CD8-positive, alpha-beta memory T cell (primary cell): ENCODE results near the gene ADPRHL1. TPM values are rescaled to one million over a fixed set of nuclear protein-coding genes. Genes with fewer than 3 reads are reported as not detected.
"Not testable (repeated sequence)": the region's sequence is repeated elsewhere in the genome, so short reads cannot be mapped to it uniquely, and the experiment has no call there.

Experiments
- CTCF ChIA-PET: fragments of 350-600 bp; sonication (Branson Sonifier 250); formaldehyde crosslinking; loops from one replicate; lab custom pipeline; 2021; ENCODE audit warnings: antibody characterized with exemption; lab: Charles Lee
- POLR2A ChIA-PET: fragments of 350-600 bp; sonication (Branson Sonifier 250); formaldehyde crosslinking; loops from one replicate; lab custom pipeline; 2021; ENCODE audit warnings: antibody characterized with exemption; lab: Charles Lee
- DNase-seq, 5 donors: peaks; one replicate each; pipeline versions ENCODE4 v3.0.0 to v3.0.0-alpha.2; 2020 to 2022; ENCODE audit warnings: mixed read lengths in 1 of 5
- H3K27ac ChIP-seq: one replicate; pipeline ENCODE4 v1.7.0; 2013; ENCODE audit warnings: low read depth, mild to moderate bottlenecking, low read length, moderate library complexity
- H3K27me3 ChIP-seq: 2 replicates; pipeline ENCODE4 v1.7.0; 2013; ENCODE audit warnings: low read length, mild to moderate bottlenecking; ENCODE audit not compliant: insufficient read depth, poor library complexity, severe bottlenecking
- H3K36me3 ChIP-seq: 2 replicates; pipeline ENCODE4 v1.7.0; 2013; ENCODE audit warnings: mild to moderate bottlenecking, low read length, moderate library complexity; ENCODE audit not compliant: insufficient read depth
- H3K4me1 ChIP-seq: 2 replicates; pipeline ENCODE4 v1.7.0; 2013; ENCODE audit warnings: mild to moderate bottlenecking, low read length, moderate library complexity; ENCODE audit not compliant: insufficient read depth
- H3K4me3 ChIP-seq: 2 replicates; pipeline ENCODE4 v1.7.0; 2013; ENCODE audit warnings: mild to moderate bottlenecking, low read length
- H3K9me3 ChIP-seq: 2 replicates; pipeline ENCODE4 v1.7.0; 2013; ENCODE audit warnings: mild to moderate bottlenecking, low read length
- H3K27ac Mint-ChIP-seq, 8 donors: one replicate each; pipeline ENCODE4 v1.8.0; 2020 to 2021; ENCODE audit warnings: mixed read lengths in 8 of 8, mild to moderate bottlenecking in 6 of 8, inconsistent platforms in 3 of 8, moderate library complexity in 3 of 8
- H3K27me3 Mint-ChIP-seq, 2 donors: one replicate each; pipeline ENCODE4 v1.8.0; 2020 to 2021; ENCODE audit warnings: mixed read lengths in 2 of 2, mild to moderate bottlenecking in 1 of 2, moderate library complexity in 1 of 2
- H3K36me3 Mint-ChIP-seq, 3 donors: one replicate each; pipeline ENCODE4 v1.8.0; 2020 to 2021; ENCODE audit warnings: mixed read lengths in 3 of 3, inconsistent platforms in 1 of 3, mild to moderate bottlenecking in 1 of 3
- H3K4me1 Mint-ChIP-seq, 3 donors: one replicate each; pipeline ENCODE4 v1.8.0; 2020 to 2021; ENCODE audit warnings: mixed read lengths in 3 of 3, inconsistent platforms in 1 of 3, mild to moderate bottlenecking in 1 of 3
- H3K4me3 Mint-ChIP-seq, 7 donors: one replicate each; pipeline ENCODE4 v1.8.0; 2020 to 2021; ENCODE audit warnings: mixed read lengths in 7 of 7, mild to moderate bottlenecking in 6 of 7, moderate library complexity in 4 of 7, inconsistent platforms in 2 of 7
- H3K9me3 Mint-ChIP-seq, 5 donors: one replicate each; pipeline ENCODE4 v1.8.0; 2020 to 2022; ENCODE audit warnings: mixed read lengths in 5 of 5, mild to moderate bottlenecking in 3 of 5, moderate library complexity in 2 of 5, inconsistent platforms in 1 of 5
- polyA plus RNA-seq: library from polyadenylated mRNA; unstranded; fragments of 300-500 nt; fragmentation: Illumina TruSeq; gene quantifications from one replicate; pipeline ENCODE4 v1.2.3, GENCODE V29; 2021
- total RNA-seq, 2 experiments: library from RNA; stranded (reverse); gene quantifications; one replicate each; pipeline ENCODE4 v1.2.3, GENCODE V29; 2021

ADPRHL1 gene
- total and polyA plus RNA-seq, 3 experiments from 2014 or later: 0.56 to 0.85 (median 0.84) TPM

DNA sequence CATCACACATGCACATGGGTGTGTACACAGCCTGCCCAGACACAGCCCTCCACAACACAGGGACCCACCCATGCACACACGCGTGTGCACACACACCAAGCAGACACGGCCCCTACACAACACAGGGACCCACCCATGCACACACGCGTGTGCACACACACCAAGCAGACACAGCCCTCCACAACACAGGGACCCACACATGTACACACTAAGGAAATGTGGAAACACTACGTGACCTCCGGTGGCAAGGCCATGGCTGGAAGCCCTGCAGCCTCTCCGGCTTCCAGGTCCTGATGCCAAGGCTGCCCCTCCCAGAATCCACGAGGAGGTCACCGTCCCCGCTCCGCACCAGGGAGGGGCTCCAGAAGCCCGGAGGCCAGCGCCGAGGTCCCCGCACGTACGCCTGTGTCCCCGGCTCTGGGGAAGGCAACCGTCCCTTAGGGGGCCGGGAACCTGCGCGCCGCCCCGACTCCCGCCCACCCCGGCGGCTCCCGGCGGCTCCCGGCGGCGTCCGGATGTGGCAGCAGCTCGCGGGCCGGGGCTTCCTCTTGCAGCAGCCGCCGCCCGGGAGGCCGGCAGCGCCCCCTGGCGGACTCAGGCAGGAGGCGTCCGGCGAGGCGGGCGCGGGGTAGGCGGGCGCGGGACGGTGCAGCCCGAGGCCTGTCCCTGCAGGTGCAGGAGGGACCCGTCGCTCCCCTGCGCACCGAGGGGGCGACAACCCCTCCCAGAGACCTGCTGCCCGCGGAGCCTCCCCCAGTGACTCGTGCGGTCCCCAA lies 59.5 kb downstream of the ADPRHL1 start:
- H3K27me3 Mint-ChIP-seq: peaks cover 0 to 3% of the 10 kb centered on the region in 2 donors
- no peaks in the 10 kb centered on the region for H3K27me3 ChIP-seq
- peaks cover 3 to 5% (median 5%) of the 10 kb centered on the region in 3 donors for H3K4me1 Mint-ChIP-seq
- peak overlapping the region; percentile 81 to 87 (median 84) for H3K4me3 Mint-ChIP-seq
- H3K4me3 ChIP-seq: peak overlapping the region; percentile 80
- H3K27ac ChIP-seq: no peak overlapping the region
- no peaks in the 10 kb centered on the region for H3K36me3 ChIP-seq
- peak overlapping the region in 5 of 8 donors; percentile 11 to 64 (median 50) for H3K27ac Mint-ChIP-seq
- H3K9me3 ChIP-seq: no peaks in the 10 kb centered on the region
- peak; percentile 74 to 86 (median 81) for DNase-seq
- CTCF ChIA-PET: interaction anchor here (0.6 to 1.2 kb wide), 12 partner anchors 9 to 458 kb away, joined by 3 to 5 read pairs (median 4); partner anchors contain the start of gene CUL4A
- no peaks in the 10 kb centered on the region for H3K9me3 Mint-ChIP-seq
- POLR2A ChIA-PET: no interaction called here
- H3K36me3 Mint-ChIP-seq: no peaks in the 10 kb centered on the region
- peaks cover 4% of the 10 kb centered on the region for H3K4me1 ChIP-seq

DNA sequence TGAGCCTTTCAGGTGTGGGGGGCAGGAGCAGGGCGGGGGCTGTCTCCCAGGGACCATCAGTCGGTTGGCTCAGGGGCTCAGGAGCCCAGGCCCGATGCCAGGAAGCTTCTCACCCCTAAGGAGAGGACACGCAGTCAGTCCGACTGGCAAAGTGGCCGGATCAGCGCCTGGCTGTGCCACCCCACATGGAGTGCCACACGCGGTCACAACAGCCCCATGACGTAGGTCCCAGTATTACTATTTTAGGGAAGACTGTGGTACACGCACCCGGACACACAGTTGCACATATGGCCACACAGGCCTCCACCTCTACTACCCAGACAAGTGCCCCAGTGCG lies 60.1 kb downstream of the ADPRHL1 start:
- H3K27me3 ChIP-seq: no peaks in the 10 kb centered on the region
- peaks cover 4% of the 10 kb centered on the region for H3K4me1 ChIP-seq
- no peak for DNase-seq
- H3K9me3 Mint-ChIP-seq: peaks cover 0 to 2% (median 0%) of the 10 kb centered on the region in 5 donors
- H3K36me3 ChIP-seq: no peaks in the 10 kb centered on the region
- no peaks in the 10 kb centered on the region for H3K9me3 ChIP-seq
- peak overlapping the region in 4 of 8 donors; percentile 12 to 64 (median 52) for H3K27ac Mint-ChIP-seq
- H3K4me3 ChIP-seq: peak overlapping the region; percentile 80
- no peaks in the 10 kb centered on the region for H3K36me3 Mint-ChIP-seq
- H3K27me3 Mint-ChIP-seq: peaks cover 0 to 3% of the 10 kb centered on the region in 2 donors
- ChIA-PET POLR2A (interaction anchor here (0.6 kb wide), 1 partner anchor 54 kb away, joined by 4 read pairs; no protein-coding TSS in a partner anchor), CTCF (interaction anchor here (0.9 to 1.8 kb wide), 2 partner anchors 152 to 451 kb away, joined by 4 to 5 read pairs; no protein-coding TSS in a partner anchor)
- H3K4me1 Mint-ChIP-seq: peaks cover 3 to 5% (median 5%) of the 10 kb centered on the region in 3 donors
- no peak overlapping the region for H3K27ac ChIP-seq
- peak overlapping the region; percentile 81 to 87 (median 84) for H3K4me3 Mint-ChIP-seq

DNA sequence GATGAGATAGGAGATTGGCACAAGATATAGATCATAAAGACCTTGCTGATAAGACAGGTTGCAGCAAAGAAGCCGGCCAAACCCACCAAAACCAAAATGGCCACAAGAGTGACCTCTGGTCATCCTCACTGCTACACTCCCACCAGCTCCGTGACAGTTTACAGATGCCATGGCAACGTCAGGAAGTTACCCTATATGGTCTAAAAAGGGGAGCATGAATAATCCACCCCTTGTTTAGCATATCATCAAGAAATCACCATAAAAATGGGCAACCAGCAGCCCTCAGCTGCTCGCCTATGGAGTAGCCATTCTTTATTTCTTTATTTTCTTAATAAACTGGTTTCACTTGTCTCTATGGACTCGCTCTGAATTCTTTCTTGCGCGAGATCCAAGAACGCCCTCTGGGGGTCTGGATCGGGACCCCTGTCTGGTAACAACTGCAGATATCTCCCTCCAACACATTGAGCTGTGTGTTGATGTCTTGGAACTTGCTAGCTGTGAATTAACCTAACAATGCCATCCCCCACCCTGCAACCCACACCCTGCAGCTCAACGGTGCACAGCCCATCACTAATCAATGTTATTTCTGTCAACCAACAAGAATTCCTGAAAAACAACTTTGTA lies 62.3 kb downstream of the ADPRHL1 start:
- no peak overlapping the region for H3K4me3 ChIP-seq
- Mint-ChIP-seq H3K36me3 (no peaks in the 10 kb centered on the region), H3K9me3 (peaks cover 0 to 4% (median 0%) of the 10 kb centered on the region in 5 donors), H3K4me3 (peak overlapping the region in 2 of 7 donors; percentile 10 to 56), H3K27ac (peak overlapping the region in 2 of 8 donors; percentile 16 to 38), H3K27me3 (peaks cover 3 to 14% of the 10 kb centered on the region in 2 donors), H3K4me1 (peaks cover 3 to 5% (median 5%) of the 10 kb centered on the region in 3 donors)
- no peaks in the 10 kb centered on the region for H3K36me3 ChIP-seq
- peaks cover 4% of the 10 kb centered on the region for H3K4me1 ChIP-seq
- no peak for DNase-seq
- H3K27ac ChIP-seq: no peak overlapping the region
- POLR2A ChIA-PET: no interaction called here
- H3K9me3 ChIP-seq: no peaks in the 10 kb centered on the region
- H3K27me3 ChIP-seq: no peaks in the 10 kb centered on the region
- CTCF ChIA-PET: interaction anchor here (1.9 kb wide), 1 partner anchor 448 kb away, joined by 5 read pairs; no protein-coding TSS in a partner anchor

DNA sequence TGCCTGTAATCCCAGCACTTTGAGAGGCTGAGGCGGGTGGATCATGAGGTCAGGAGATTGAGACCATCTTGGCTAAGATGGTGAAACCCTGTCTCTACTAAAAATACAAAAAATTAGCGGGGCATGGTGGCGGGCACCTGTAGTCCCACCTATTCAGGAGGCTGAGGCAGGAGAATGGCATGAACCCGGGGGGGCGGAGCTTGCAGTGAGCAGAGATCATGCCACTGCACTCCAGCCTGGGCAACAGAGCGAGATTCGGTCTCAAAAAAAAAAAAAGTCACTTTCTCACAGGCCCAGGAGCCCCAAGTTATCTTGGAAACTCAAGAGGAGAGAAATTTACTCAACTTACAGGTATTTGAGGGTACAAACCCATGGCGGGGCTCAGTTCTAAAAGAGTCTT lies 63.7 kb downstream of the ADPRHL1 start:
- H3K4me3 Mint-ChIP-seq, H3K9me3 ChIP-seq, H3K36me3 ChIP-seq, H3K9me3 Mint-ChIP-seq, DNase-seq, H3K4me1 ChIP-seq, H3K27me3 ChIP-seq, H3K27ac ChIP-seq, POLR2A ChIA-PET, H3K27ac Mint-ChIP-seq, H3K36me3 Mint-ChIP-seq, H3K4me3 ChIP-seq: not testable (repeated sequence)
- H3K27me3 Mint-ChIP-seq: peaks cover 3 to 26% of the 10 kb centered on the region in 2 donors
- peaks cover 5 to 11% (median 6%) of the 10 kb centered on the region in 3 donors for H3K4me1 Mint-ChIP-seq
- CTCF ChIA-PET: interaction anchor here (1.1 to 1.9 kb wide), 2 partner anchors 10 to 447 kb away, joined by 3 to 5 read pairs; no protein-coding TSS in a partner anchor

DNA sequence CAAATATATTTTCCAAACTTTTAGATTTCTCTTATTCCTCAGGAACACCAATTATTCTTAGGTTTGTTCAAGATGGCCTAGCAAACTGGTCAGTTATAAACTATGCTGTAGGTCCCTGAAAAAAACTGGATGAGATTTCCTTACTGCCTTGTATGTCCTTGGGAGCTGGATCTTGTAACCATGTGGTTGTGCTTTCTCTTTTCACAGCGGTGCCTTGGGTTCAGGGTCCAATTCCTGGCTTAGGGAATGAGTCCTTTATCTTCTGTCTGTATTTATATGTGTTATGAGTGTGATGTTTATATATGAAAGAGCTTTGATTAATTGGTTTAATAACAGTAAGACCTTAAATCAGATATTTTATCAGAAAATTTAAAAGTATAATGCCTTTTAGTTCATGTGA lies 65.9 kb downstream of the ADPRHL1 start:
- no peaks in the 10 kb centered on the region for H3K36me3 ChIP-seq
- POLR2A ChIA-PET: no interaction called here
- no peaks in the 10 kb centered on the region for H3K27me3 ChIP-seq
- Mint-ChIP-seq H3K9me3 (peaks cover 0 to 4% (median 2%) of the 10 kb centered on the region in 5 donors), H3K27me3 (peaks cover 11 to 41% of the 10 kb centered on the region in 2 donors), H3K27ac (no peak overlapping the region), H3K36me3 (peaks cover 0 to 3% (median 0%) of the 10 kb centered on the region in 3 donors), H3K4me1 (peaks cover 0 to 7% (median 3%) of the 10 kb centered on the region in 3 donors), H3K4me3 (no peak overlapping the region)
- no peaks in the 10 kb centered on the region for H3K9me3 ChIP-seq
- DNase-seq: no peak
- CTCF ChIA-PET: interaction anchor here (1.6 kb wide), 1 partner anchor 444 kb away, joined by 4 read pairs; no protein-coding TSS in a partner anchor
- no peak overlapping the region for H3K27ac ChIP-seq
- H3K4me3 ChIP-seq: no peak overlapping the region
- H3K4me1 ChIP-seq: no peaks in the 10 kb centered on the region

DNA sequence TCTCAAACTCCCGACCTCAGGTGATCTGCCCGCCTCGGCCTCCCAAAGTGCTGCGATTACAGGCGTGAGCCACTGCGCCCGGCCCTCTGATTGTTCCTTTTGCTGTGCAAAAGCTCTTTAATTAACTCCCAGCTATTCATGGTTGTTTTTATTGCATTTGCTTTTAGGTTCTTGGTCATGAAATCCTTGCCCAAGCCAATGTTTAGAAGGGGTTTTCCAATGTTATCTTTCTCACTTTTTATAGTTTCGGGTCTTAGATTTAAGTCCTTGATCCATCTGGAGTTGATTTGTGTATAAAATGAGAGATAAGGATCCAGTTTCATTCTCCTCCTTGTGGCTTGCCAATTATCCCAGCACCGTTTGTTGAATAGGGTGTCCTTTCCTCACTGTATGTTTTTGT lies 70.2 kb downstream of the ADPRHL1 start:
- no peaks in the 10 kb centered on the region for H3K4me1 ChIP-seq
- POLR2A ChIA-PET: no interaction called here
- no peaks in the 10 kb centered on the region for H3K36me3 ChIP-seq
- Mint-ChIP-seq H3K4me3 (no peak overlapping the region), H3K36me3 (peaks cover 0 to 3% (median 0%) of the 10 kb centered on the region in 3 donors), H3K27me3 (peaks cover 18 to 44% of the 10 kb centered on the region in 2 donors), H3K9me3 (peaks cover 0 to 6% (median 2%) of the 10 kb centered on the region in 5 donors), H3K4me1 (peaks cover 0 to 7% (median 3%) of the 10 kb centered on the region in 3 donors), H3K27ac (no peak overlapping the region)
- no peaks in the 10 kb centered on the region for H3K9me3 ChIP-seq
- CTCF ChIA-PET: no interaction called here
- no peak overlapping the region for H3K4me3 ChIP-seq
- H3K27me3 ChIP-seq: no peaks in the 10 kb centered on the region
- no peak for DNase-seq
- no peak overlapping the region for H3K27ac ChIP-seq

DNA sequence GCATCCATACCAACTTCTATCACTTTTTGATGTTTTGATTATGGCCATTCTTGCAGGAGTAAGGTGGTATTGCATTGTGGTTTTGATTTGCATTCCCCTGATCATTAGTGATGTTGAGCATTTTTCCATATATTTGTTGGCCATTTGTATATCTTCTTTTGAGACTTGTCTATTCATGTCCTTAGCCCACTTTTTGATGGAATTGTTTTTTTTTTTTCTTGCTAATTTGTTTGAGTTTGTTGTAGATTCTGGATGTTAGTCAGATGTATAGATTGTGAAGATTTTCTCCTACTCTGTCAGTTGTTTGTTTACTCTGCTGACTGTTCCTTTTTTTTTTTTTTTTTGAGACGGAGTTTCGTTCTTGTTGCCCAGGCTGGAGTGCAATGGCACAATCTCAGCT lies 70.7 kb downstream of the ADPRHL1 start:
- CTCF ChIA-PET, H3K4me1 Mint-ChIP-seq, H3K36me3 Mint-ChIP-seq, H3K27ac Mint-ChIP-seq, POLR2A ChIA-PET, H3K27ac ChIP-seq, H3K4me3 ChIP-seq, H3K27me3 ChIP-seq, H3K4me3 Mint-ChIP-seq, H3K9me3 Mint-ChIP-seq, DNase-seq, H3K9me3 ChIP-seq, H3K4me1 ChIP-seq, H3K36me3 ChIP-seq: not testable (repeated sequence)
- H3K27me3 Mint-ChIP-seq: peaks cover 20 to 43% of the 10 kb centered on the region in 2 donors

DNA sequence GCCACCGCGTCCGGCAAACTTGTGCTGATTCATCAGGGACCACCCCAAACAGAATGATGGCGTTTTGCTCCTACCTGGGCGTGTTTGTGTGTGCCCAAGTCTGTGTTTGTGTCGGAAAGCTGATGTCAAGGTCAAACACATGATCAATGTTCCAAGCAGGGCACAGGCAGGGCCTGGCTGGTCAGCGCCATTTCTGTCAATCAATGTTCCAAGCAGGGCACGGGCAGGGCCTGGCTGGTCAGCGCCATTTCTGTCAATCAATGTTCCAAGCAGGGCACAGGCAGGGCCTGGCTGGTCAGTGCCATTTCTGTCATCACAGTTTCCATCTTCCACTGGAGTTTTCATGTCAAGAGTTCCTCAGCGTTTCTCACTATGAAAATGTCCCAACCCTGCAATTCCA lies 74.5 kb downstream of the ADPRHL1 start:
- CTCF ChIA-PET: no interaction called here
- no peaks in the 10 kb centered on the region for H3K4me1 ChIP-seq
- peaks cover 0 to 6% (median 0%) of the 10 kb centered on the region in 5 donors for H3K9me3 Mint-ChIP-seq
- no peak overlapping the region for H3K27ac ChIP-seq
- no peaks in the 10 kb centered on the region for H3K9me3 ChIP-seq
- no peaks in the 10 kb centered on the region for H3K4me1 Mint-ChIP-seq
- POLR2A ChIA-PET: no interaction called here
- no peak overlapping the region for H3K4me3 Mint-ChIP-seq
- H3K27me3 ChIP-seq: no peaks in the 10 kb centered on the region
- H3K4me3 ChIP-seq: no peak overlapping the region
- peaks cover 23 to 24% of the 10 kb centered on the region in 2 donors for H3K27me3 Mint-ChIP-seq
- no peaks in the 10 kb centered on the region for H3K36me3 ChIP-seq
- H3K36me3 Mint-ChIP-seq: no peaks in the 10 kb centered on the region
- no peak for DNase-seq
- no peak overlapping the region for H3K27ac Mint-ChIP-seq
